ENCODE results near the gene TPCN2.

Gene TPCN2

GRCh38 chr11:69095300-69095699 lies 46.6 kb downstream of the TPCN2 start:
- no peaks in the 10 kb centered on the region for H3K27me3 ChIP-seq (ENCODE audit: control insufficient read depth in 1 of 2, insufficient read depth in 2 of 2, low read length in 2 of 2)
- H3K9me3 ChIP-seq (ENCODE audit: low read length) = no peaks in the 10 kb centered on the region
- no peak overlapping the region for H3K4me3 ChIP-seq (ENCODE audit: low read depth in 1 of 2, low read length in 2 of 2)
- H3K27ac ChIP-seq (ENCODE audit: low read depth, low read length) = no peak overlapping the region
- peaks cover 20% of the 10 kb centered on the region for H3K36me3 ChIP-seq (ENCODE audit: insufficient read depth, low read length)
- no peak overlapping the region for H3K9ac ChIP-seq (ENCODE audit: low read length)
- no peaks in the 10 kb centered on the region for H3K4me1 ChIP-seq (ENCODE audit: insufficient read depth, low read length)

DNA sequence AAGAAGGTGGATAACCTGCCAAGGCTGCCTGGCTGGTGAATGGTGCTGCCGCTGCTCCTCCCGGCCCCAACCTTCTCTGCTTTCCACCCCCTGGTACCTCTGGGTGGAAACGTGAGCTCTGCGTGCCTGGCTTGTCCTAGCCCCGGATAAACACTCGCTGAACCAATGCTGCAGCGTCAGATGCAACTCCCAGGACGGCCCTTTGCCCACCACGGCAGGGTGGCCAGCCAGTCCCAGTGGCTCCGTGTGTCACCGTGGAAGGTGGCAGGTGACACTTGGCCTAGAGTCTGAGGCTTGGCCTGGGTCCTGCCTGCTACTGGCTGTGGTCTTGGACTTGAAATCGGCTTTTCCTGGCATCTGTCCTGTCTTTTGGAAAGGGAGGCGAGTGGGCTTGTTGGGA lies 47.7 kb downstream of the TPCN2 start:
- Histone ChIP-seq H3K9ac (ENCODE audit: low read length) (no peak overlapping the region), H3K9me3 (ENCODE audit: low read length) (no peaks in the 10 kb centered on the region), H3K27ac (ENCODE audit: low read depth, low read length) (no peak overlapping the region), H3K36me3 (ENCODE audit: insufficient read depth, low read length) (peaks cover 18% of the 10 kb centered on the region), H3K27me3 (ENCODE audit: control insufficient read depth in 1 of 2, insufficient read depth in 2 of 2, low read length in 2 of 2) (no peaks in the 10 kb centered on the region), H3K4me3 (ENCODE audit: low read depth in 1 of 2, low read length in 2 of 2) (no peak overlapping the region), H3K4me1 (ENCODE audit: insufficient read depth, low read length) (no peaks in the 10 kb centered on the region)

DNA sequence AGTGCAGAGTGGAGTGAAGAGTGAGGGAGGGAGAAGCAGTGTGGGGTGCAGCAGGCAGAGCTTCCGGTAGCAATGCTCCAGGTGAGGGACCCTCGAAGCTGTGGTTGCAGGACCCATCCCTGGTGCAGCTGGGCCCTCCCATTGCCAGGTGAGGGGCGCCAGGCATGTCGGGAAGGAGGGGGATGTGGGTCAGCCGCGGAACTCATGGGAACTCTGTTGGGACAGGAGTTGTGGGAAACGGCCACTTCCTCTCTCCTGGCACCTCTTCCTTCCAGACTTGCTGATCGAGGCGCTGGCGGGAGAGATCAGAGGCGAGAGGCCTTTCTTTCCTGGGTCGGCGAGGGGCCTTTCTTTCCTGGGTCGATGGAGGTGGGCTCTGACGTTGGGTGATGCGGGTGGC lies 48.5 kb downstream of the TPCN2 start:
- H3K4me1 ChIP-seq (ENCODE audit: insufficient read depth, low read length) = peaks cover 5% of the 10 kb centered on the region
- H3K9ac ChIP-seq (ENCODE audit: low read length) = no peak overlapping the region
- no peak overlapping the region for H3K27ac ChIP-seq (ENCODE audit: low read depth, low read length)
- no peak overlapping the region for H3K4me3 ChIP-seq (ENCODE audit: low read depth in 1 of 2, low read length in 2 of 2)
- H3K36me3 ChIP-seq (ENCODE audit: insufficient read depth, low read length) = peaks cover 12% of the 10 kb centered on the region
- H3K27me3 ChIP-seq (ENCODE audit: control insufficient read depth in 1 of 2, insufficient read depth in 2 of 2, low read length in 2 of 2) = no peaks in the 10 kb centered on the region
- no peaks in the 10 kb centered on the region for H3K9me3 ChIP-seq (ENCODE audit: low read length)

- H3K9ac ChIP-seq (ENCODE audit: low read length) = no peak overlapping the region
- H3K27ac ChIP-seq (ENCODE audit: low read depth, low read length) = no peak overlapping the region
- peaks cover 5% of the 10 kb centered on the region for H3K4me1 ChIP-seq (ENCODE audit: insufficient read depth, low read length)
- H3K9me3 ChIP-seq (ENCODE audit: low read length) = no peaks in the 10 kb centered on the region
- H3K36me3 ChIP-seq (ENCODE audit: insufficient read depth, low read length) = no peaks in the 10 kb centered on the region
- H3K27me3 ChIP-seq (ENCODE audit: control insufficient read depth in 1 of 2, insufficient read depth in 2 of 2, low read length in 2 of 2) = no peaks in the 10 kb centered on the region
- H3K4me3 ChIP-seq (ENCODE audit: low read depth in 1 of 2, low read length in 2 of 2) = no peak overlapping the region
Measured at GRCh38 chr11:69099180-69099579, 50.4 kb downstream of the TPCN2 start.

DNA sequence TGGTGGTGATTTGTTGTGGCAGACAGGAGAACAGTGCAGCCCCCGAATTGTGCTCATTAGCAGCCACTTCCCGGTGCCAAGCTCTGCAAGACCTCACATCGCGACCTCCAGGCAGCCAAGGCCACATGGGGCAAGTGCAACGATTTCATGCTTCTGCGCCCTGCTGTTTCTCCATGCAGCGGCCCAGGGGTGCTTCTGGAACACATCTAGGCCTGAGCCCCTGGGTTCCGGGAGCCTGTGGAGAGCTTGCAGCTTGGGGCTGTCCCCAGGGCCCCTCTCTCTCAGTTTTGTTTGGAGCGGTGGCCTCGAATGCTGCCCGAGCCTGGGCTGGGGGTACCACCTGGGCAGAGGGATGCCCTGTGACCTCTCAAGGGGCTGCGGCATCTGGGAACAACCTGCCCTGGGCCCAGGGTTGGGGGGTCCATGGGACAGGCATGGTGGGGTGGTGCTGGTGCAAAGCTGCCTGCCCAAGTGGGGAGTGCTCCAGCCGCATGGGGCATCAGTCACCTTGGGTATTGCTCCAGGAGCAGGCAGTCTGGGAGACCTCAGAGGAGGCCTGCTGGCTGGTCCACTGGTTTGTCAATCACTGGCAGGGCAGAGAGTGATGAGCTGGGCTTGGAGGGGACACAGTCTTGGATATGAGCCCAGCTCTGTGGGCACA lies 51.9 kb downstream of the TPCN2 start:
- Histone ChIP-seq H3K4me1 (ENCODE audit: insufficient read depth, low read length) (peaks cover 5% of the 10 kb centered on the region), H3K36me3 (ENCODE audit: insufficient read depth, low read length) (no peaks in the 10 kb centered on the region), H3K27ac (ENCODE audit: low read depth, low read length) (no peak overlapping the region), H3K9me3 (ENCODE audit: low read length) (no peaks in the 10 kb centered on the region), H3K9ac (ENCODE audit: low read length) (no peak overlapping the region), H3K27me3 (ENCODE audit: control insufficient read depth in 1 of 2, insufficient read depth in 2 of 2, low read length in 2 of 2) (no peaks in the 10 kb centered on the region), H3K4me3 (ENCODE audit: low read depth in 1 of 2, low read length in 2 of 2) (no peak overlapping the region)

DNA sequence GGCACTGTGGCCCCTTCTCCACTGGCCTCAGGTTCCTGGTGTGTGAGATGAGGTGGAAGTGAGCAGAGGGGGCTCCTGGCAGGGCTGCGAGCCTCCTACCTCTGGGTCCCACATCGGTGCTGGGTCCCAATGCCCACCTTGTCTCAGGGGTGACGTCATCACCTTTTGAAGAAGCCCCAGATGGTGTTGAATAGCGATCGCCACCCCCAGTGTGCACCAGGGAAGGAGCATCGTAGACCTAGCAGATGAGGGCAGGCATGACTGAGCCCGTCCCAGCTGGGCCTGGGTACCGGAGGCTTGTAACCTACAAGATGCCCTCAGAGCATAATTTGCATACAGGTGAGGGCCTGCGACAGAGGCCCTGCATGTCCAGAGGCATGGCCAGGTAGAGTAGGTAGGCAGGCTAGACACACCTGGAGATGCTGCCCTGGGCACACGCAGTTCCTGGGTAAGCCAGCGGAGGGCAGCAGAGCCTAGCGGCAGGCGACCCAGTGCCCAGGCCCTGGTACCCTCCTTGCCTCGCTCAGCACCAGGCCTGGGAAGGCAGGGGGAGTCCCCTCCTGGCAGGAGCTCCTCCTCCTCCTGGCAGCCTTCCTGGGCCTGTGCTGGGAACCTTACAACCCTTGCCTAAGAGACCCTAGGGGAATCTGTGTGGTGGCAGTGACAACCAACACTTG lies 52.5 kb downstream of the TPCN2 start:
- no peaks in the 10 kb centered on the region for H3K9me3 ChIP-seq (ENCODE audit: low read length)
- no peak overlapping the region for H3K4me3 ChIP-seq (ENCODE audit: low read depth in 1 of 2, low read length in 2 of 2)
- no peak overlapping the region for H3K9ac ChIP-seq (ENCODE audit: low read length)
- no peaks in the 10 kb centered on the region for H3K27me3 ChIP-seq (ENCODE audit: control insufficient read depth in 1 of 2, insufficient read depth in 2 of 2, low read length in 2 of 2)
- H3K36me3 ChIP-seq (ENCODE audit: insufficient read depth, low read length) = no peaks in the 10 kb centered on the region
- no peak overlapping the region for H3K27ac ChIP-seq (ENCODE audit: low read depth, low read length)
- peaks cover 5% of the 10 kb centered on the region for H3K4me1 ChIP-seq (ENCODE audit: insufficient read depth, low read length)

DNA sequence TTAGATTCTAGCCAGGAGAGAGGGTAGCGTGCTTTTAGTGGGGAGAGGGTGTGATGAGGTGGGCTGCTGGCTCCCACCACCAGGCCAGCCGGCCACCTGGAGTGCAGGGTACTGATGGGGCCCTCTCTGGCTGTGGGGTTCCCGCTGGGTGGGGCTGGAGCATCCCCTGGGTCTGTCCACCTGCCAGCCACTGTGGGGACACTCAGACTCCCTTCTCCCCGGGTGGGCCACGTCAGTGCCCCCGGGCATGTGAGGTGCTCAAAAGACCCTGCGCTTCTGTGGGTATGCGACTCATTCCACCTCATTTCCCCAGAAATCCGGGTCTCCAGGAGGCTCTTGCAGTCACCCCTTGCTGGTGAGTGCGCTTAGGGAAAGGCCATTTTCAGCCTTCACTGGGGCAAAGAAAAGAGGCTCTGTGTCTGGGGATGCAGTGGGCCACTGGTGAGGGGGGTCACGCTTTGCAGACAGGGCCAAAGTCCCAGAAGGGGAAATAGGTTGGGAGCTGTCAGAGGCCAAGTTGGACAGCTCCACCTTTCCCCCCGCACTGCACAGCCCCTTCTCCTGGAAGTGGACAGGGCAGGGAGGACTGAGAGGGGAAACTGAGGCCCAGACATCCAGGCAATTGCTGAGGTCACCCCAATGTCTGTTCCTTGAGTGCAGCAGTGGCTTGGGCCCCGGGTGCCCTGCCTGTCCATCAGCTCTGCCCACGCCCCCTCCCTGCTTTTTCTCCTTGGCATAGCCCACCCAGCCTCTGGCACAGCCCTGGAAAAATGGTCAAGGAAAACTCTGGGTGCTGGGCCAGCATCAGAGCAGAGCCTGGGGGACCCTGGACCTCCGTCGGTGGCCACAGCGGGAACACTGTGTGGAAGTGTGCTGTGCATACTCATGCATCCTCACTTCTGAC lies 53.3 kb downstream of the TPCN2 start:
- Histone ChIP-seq H3K9me3 (ENCODE audit: low read length) (no peaks in the 10 kb centered on the region), H3K27me3 (ENCODE audit: control insufficient read depth in 1 of 2, insufficient read depth in 2 of 2, low read length in 2 of 2) (no peaks in the 10 kb centered on the region), H3K4me3 (ENCODE audit: low read depth in 1 of 2, low read length in 2 of 2) (no peak overlapping the region), H3K36me3 (ENCODE audit: insufficient read depth, low read length) (no peaks in the 10 kb centered on the region), H3K27ac (ENCODE audit: low read depth, low read length) (no peak overlapping the region), H3K9ac (ENCODE audit: low read length) (no peak overlapping the region), H3K4me1 (ENCODE audit: insufficient read depth, low read length) (peaks cover 5% of the 10 kb centered on the region)

DNA sequence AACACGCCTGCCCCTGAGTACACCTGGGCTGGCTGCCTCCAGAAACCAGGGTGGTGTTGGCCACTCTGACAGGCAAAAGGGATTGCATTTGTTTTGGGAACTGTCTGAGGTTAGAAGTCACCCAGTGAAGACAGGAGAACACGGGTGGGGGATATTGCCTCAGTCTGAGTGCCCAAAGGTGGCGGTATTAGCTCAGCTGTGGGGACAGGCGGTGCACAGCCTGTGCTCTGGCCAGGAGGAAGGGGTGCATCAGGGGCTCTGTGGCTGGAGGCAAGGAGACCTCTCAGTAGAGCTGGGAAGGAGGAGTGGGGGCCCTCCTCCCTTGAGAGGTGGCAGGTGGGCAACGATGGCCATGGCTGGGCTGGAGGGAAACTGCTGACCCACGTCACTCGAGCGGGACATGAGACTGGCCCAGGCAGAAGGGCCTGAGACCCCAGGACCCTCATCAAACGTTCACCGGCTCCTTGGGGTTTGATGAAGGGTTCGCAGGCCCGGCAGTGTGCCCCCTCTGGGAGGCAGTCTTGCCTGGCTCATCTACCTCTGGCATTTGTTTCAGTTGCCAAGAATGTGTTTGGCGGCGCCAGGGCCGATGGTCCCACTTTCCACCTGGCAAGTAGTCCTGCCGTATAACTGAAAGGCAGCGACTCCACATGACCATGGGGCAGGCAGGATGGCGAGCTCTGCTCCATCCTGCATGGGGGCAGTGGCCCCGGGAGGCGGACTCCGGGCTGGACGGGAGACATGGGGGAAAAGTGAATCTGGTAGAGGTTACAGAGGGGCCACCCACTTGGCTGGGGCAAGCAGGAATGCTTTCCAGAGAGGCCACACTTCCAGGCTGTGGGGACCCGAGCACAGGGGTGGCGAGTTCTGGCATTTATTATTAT lies 54.2 kb downstream of the TPCN2 start:
- peaks cover 5% of the 10 kb centered on the region for H3K4me1 ChIP-seq (ENCODE audit: insufficient read depth, low read length)
- H3K9me3 ChIP-seq (ENCODE audit: low read length) = no peaks in the 10 kb centered on the region
- no peak overlapping the region for H3K9ac ChIP-seq (ENCODE audit: low read length)
- no peak overlapping the region for H3K4me3 ChIP-seq (ENCODE audit: low read depth in 1 of 2, low read length in 2 of 2)
- H3K27ac ChIP-seq (ENCODE audit: low read depth, low read length) = no peak overlapping the region
- no peaks in the 10 kb centered on the region for H3K27me3 ChIP-seq (ENCODE audit: control insufficient read depth in 1 of 2, insufficient read depth in 2 of 2, low read length in 2 of 2)
- H3K36me3 ChIP-seq (ENCODE audit: insufficient read depth, low read length) = no peaks in the 10 kb centered on the region

DNA sequence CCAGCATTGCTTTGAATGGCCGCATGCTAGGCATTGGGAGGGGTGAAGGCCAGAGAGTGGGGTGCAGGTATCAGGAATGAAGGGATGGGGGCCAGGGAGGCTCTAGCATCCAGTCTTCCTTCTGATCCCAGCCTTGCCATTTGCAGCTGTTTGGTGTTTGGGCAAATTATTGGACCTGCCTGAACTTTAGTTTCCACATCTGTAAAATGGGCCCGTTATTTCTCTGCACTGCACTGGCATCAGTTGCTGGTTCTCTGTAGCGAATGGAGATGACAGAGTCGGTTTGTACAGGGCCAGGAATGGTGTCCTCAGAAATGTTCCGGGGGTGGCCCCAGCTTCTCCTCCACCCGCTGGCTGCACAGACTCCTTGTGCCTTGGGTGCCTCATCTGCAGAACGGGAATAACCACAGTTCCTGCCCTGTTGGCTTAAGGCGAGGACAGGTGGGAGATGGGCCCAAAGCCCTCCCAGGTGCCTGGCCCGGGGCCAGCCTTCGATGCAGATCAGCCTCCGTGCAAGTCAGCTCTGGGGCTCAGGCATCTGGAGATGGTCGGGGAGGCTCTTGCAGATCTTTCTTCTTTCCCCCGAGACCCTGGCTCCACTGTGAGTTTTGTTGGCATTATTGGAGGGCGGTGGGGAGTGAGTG lies 55.6 kb downstream of the TPCN2 start:
- H3K36me3 ChIP-seq (ENCODE audit: insufficient read depth, low read length) = peaks cover 4% of the 10 kb centered on the region

DNA sequence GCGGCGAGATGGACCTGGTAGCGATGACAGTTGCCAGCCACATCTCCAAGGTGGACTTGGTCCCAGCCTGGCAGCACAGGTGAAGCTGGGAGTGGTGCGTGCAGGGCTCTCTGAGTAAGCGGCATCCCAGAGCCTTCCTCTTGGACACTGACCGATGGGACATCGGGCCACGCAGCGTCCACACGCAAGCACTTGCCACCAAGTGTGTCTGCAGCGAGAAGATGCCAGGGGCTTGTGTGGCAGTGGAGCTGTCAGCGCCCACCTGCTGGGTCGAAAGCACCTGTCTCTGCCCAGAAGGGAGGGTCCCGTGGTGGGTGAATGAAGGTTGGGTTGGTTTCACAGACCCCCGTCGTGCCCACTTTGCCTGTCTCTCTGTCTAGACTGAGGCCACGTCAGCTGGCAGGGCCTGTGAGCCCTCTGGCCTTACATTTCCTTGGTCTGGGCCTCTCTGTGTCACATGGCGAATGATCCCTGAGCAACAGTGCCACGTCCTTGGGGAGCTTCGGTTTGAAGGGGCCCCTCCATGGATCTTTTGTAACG lies 56.2 kb downstream of the TPCN2 start:
- peaks cover 4% of the 10 kb centered on the region for H3K36me3 ChIP-seq (ENCODE audit: insufficient read depth, low read length)
- H3K27me3 ChIP-seq (ENCODE audit: control insufficient read depth in 1 of 2, insufficient read depth in 2 of 2, low read length in 2 of 2) = no peaks in the 10 kb centered on the region
- H3K4me1 ChIP-seq (ENCODE audit: insufficient read depth, low read length) = peaks cover 5% of the 10 kb centered on the region
- no peak overlapping the region for H3K9ac ChIP-seq (ENCODE audit: low read length)
- no peak overlapping the region for H3K4me3 ChIP-seq (ENCODE audit: low read depth in 1 of 2, low read length in 2 of 2)
- no peaks in the 10 kb centered on the region for H3K9me3 ChIP-seq (ENCODE audit: low read length)
- no peak overlapping the region for H3K27ac ChIP-seq (ENCODE audit: low read depth, low read length)

More for the DNA sequence above, 55.6 kb downstream of the TPCN2 start:
- Histone ChIP-seq H3K4me1 (ENCODE audit: insufficient read depth, low read length) (peaks cover 5% of the 10 kb centered on the region), H3K27me3 (ENCODE audit: control insufficient read depth in 1 of 2, insufficient read depth in 2 of 2, low read length in 2 of 2) (no peaks in the 10 kb centered on the region), H3K9me3 (ENCODE audit: low read length) (no peaks in the 10 kb centered on the region), H3K27ac (ENCODE audit: low read depth, low read length) (no peak overlapping the region), H3K9ac (ENCODE audit: low read length) (no peak overlapping the region), H3K4me3 (ENCODE audit: low read depth in 1 of 2, low read length in 2 of 2) (no peak overlapping the region)

Data from muscle layer of colon (tissue), 2 donors.